HG02981 (cell line): ENCODE results near the gene SHISA7.
"Not testable (repeated sequence)": the region's sequence is repeated elsewhere in the genome, so short reads cannot be mapped to it uniquely, and the experiment has no call there.

Experiments
- ATAC-seq: cut with Tn5 transposase; IDR thresholded peaks from one replicate; pipeline ENCODE4 v1.9.1; 2021; ENCODE audit warnings: mild to moderate bottlenecking, moderate library complexity; ENCODE audit not compliant: unreplicated experiment

Gene SHISA7

GRCh38 chr19:55421281-55421680 is 21.8 kb downstream of the SHISA7 start:
- ATAC-seq = not testable (repeated sequence)

DNA sequence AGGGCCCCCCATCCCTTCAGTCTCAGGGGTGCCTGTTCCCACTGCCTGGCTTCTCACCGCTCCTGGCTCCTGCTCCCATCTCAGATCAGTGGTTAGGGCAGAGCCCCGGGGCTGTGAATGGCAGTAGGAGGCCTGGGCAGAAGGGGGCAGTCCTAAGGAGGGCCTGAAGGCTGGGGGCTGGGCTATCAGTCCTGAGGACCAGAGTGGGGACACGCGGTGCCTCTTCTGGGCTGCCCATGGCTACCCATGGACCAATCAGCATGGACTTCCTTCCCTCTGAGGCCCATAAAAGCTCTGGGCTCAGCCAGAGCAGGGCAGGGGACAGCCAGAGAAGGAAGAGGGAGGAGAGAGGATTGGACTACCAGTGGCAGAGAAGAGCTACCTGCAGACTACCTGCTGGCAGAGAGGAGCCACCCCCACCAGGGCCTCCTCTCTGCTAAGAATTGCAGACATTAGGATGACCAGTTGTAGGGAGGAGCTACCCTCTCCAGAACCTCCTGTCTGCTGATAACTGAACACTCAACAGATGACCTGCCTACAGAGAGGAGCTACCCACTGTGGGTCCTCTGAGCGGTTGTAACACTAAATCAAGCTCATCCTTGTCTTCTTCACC is 23.4 kb downstream of the SHISA7 start:
- ATAC-seq = no peak

GRCh38 chr19:55419103-55419502 is 24.0 kb downstream of the SHISA7 start:
- ATAC-seq = no peak

GRCh38 chr19:55418185-55418584 is 24.9 kb downstream of the SHISA7 start:
- ATAC-seq = no peak

GRCh38 chr19:55410168-55410567 is 32.9 kb downstream of the SHISA7 start:
- ATAC-seq = no peak

DNA sequence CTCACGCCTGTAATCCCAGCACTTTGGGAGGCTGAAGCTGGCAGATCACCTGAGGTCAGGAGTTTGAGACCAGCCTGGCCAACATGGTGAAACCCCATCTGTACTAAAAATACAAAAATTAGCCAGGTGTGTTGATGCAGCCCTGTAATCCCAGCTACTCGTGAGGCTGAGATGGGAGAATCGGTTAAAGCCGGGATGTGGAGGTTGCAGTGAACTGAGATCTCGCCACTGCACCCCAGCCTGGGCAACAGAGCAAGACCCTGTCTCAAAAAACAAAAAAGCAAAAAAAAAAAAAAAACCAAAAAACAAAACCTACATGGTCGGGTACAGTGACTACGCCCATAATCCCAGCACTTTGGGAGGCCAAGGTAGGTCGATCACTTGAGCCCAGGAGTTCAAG is 33.9 kb downstream of the SHISA7 start:
- not testable (repeated sequence) for ATAC-seq

GRCh38 chr19:55408533-55408872 is 34.6 kb downstream of the SHISA7 start:
- no peak for ATAC-seq

- peak; percentile 84 for ATAC-seq
These were observed 35.1 kb downstream of the SHISA7 start for GRCh38 chr19:55407800-55408532.

- not testable (repeated sequence) for ATAC-seq
These were observed 35.6 kb downstream of the SHISA7 start, which contains the start of gene UBE2S for GRCh38 chr19:55407550-55407799. TSS of gene UBE2S (minus strand) at chr19:55407788. CDS start at chr19:55407589, 199 bp downstream.

- ATAC-seq = peak; percentile 11
These were observed 36.1 kb downstream of the SHISA7 start for GRCh38 chr19:55406826-55407549.

GRCh38 chr19:55406091-55406825 is 36.8 kb downstream of the SHISA7 start:
- ATAC-seq = no peak

DNA sequence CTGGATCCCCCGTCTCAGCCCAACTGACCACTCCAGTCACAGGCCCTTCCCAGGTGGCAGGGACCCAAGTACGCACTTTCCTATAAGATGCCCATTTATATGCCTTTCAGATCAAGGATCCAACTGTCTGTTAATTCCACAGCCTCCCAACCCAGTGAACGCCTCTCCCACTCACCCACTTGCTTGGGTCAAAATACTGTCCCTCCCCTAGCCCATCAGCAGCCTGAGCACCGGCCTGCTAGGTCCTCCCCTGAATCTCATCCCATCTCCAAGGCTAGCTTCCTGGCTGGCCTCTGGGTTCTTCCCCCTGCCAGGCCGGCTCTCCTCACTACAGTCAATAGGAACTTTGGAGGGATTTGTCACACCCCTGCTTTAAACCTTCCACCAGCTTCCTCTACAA is 37.5 kb downstream of the SHISA7 start:
- ATAC-seq = no peak

- no peak for ATAC-seq
These were observed 40.6 kb downstream of the SHISA7 start for GRCh38 chr19:55402509-55402908.

GRCh38 chr19:55401390-55401789 is 41.7 kb downstream of the SHISA7 start:
- ATAC-seq = not testable (repeated sequence)

- no peak for ATAC-seq
These were observed 42.6 kb downstream of the SHISA7 start for GRCh38 chr19:55400281-55401087.

GRCh38 chr19:55398200-55398925 is 44.7 kb downstream of the SHISA7 start:
- ATAC-seq = no peak

DNA sequence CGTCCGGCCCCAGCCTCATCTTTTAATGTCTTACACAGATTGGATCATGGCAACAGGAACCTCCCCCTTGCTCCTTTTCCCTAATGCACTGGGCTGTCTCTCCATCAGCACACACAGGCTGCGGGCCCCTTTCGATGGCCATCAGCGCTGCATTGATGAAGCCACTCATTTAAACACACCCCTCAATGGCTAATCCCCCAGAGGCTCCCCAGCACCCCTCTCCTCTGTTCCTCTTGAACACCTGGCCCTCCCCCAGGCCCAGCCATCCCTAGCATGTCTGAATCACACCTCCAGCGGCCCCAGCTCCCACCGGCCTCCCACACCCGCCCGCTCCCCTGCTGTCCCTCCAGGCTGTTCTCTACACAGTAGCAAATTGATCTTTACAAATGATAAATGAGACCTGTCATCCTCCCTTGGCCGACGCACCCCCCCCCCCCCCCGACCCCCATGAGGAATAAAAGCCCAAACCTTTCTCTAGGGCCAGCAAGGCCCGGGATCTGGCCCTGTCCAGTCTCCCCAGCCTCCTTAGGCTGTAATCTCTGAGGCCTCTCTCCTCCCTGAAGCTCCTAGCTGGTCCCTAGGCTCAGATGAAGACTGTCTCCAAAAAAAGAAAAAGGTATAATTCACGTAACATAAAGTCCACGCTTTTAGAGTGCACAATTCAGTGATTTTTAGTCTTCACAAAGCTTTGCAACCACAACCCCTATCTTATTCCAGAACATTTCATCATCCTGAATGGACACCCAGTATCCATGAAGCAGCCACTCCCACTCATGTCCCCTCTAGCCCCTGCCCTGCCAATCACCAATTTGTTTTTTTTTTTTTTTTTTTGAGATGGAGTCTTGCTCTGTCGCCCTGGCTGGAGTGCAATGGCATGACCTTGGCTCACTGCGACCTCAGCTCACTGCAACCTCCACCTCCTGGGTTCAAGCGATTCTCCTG is 50.0 kb downstream of the SHISA7 start:
- ATAC-seq = no peak

DNA sequence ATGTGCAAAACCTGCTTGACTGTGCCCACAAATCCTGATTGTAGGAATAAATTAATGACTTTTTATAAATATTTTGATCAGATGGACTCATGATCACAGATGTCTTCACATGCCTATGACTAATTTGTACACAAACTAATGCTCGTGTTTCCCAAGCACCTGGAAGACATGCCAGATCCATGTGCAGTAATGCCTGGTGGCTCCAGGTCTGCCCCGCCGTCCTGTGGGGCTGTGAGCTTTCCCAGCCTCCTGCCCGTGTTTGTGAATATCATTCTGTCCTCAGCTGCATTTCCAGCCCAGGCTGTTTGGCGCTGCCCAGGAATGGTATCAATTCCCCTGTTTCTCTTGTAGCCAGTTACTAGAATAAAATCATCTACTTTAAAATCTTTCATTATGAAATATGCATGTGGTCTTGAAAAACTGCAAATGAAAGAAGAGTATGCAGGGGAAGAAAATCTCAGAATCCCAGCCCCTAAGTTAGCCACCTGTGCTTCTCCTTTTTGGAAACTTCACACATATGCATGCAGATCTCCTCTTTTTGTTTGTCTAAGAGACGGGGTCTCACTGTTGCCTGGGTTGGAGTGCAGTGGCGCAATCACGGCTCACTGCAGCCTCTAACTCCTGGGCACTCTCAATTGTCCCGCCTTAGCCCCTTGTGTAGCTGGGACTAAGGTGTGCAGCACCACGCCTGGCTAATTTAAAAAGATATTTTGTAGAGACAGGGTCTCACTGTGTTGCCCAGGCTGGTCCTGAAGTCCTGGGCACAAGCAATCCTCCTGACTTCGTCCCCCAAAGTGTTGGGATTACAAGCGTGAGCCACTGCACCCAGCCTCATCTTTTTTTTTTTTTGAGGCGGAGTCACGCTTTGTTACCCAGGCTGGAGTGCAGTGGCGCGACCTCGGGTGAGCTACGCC is 51.1 kb downstream of the SHISA7 start:
- ATAC-seq = no peak
